Karpas-422 (cell line): ENCODE measurements around the gene RND2. TPM values are rescaled to one million over a fixed set of nuclear protein-coding genes. Genes with fewer than 3 reads are reported as not detected.
"Not testable (repeated sequence)": the region's sequence is repeated elsewhere in the genome, so short reads cannot be mapped to it uniquely, and the experiment has no call there.

Experiments used
- DNase-seq: peaks from one replicate; pipeline ENCODE4 v3.0.0-alpha.2; 2015
- H2AFZ ChIP-seq: fragments of 200-600 bp; sonication (generic); 2 replicates; pipeline ENCODE4 v1.6.1; 2014; ENCODE audit warnings: antibody characterized with exemption, low read length, mixed read lengths
- H3K27ac ChIP-seq: fragments of 200-600 bp; sonication (generic); 2 replicates; pipeline ENCODE4 v1.5.1; 2014; ENCODE audit warnings: mild to moderate bottlenecking, low read length, moderate library complexity
- H3K27me3 ChIP-seq: fragments of 200-600 bp; sonication (generic); 2 replicates; pipeline ENCODE4 v1.6.1; 2014; ENCODE audit warnings: low read length, mixed read lengths
- H3K36me3 ChIP-seq: fragments of 200-600 bp; sonication (generic); 2 replicates; pipeline ENCODE4 v1.6.1; 2014; ENCODE audit warnings: low read length, mixed read lengths; ENCODE audit not compliant: insufficient read depth
- H3K4me1 ChIP-seq: fragments of 200-600 bp; sonication (generic); 2 replicates; pipeline ENCODE4 v1.6.1; 2014; ENCODE audit warnings: mild to moderate bottlenecking, low read length, mixed read lengths
- H3K4me2 ChIP-seq: fragments of 200-600 bp; sonication (generic); 2 replicates; pipeline ENCODE4 v1.6.1; 2014; ENCODE audit warnings: low read length, low read depth, mild to moderate bottlenecking; ENCODE audit not compliant: poor library complexity, severe bottlenecking
- H3K4me3 ChIP-seq: fragments of 200-600 bp; sonication (generic); 2 replicates; pipeline ENCODE4 v1.5.1; 2014; ENCODE audit warnings: mild to moderate bottlenecking, antibody characterized with exemption, low read length, mixed read lengths
- H3K79me2 ChIP-seq: fragments of 200-600 bp; sonication (generic); 2 replicates; pipeline ENCODE4 v1.6.1; 2014; ENCODE audit warnings: mild to moderate bottlenecking, low read length, mixed read lengths
- H3K9ac ChIP-seq: fragments of 200-600 bp; sonication (generic); 2 replicates; pipeline ENCODE4 v1.6.0; 2014; ENCODE audit warnings: low read length
- H3K9me2 ChIP-seq: fragments of 200-600 bp; sonication (generic), shearing (Covaris generic); replicated peaks from 2 replicates; pipeline ENCODE4 v1.6.0; 2014; ENCODE audit warnings: mild to moderate bottlenecking, low read length, moderate library complexity; ENCODE audit not compliant: insufficient read depth
- H3K9me3 ChIP-seq: fragments of 300-700, 200-600 bp; sonication (generic); 2 replicates; pipeline ENCODE4 v1.6.1; 2014; ENCODE audit warnings: low read length, mixed read lengths
- H4K20me1 ChIP-seq: fragments of 200-600 bp; sonication (generic); 2 replicates; pipeline ENCODE4 v1.6.1; 2014; ENCODE audit warnings: mild to moderate bottlenecking, antibody characterized with exemption, low read length, low read depth; ENCODE audit not compliant: insufficient read depth
- total RNA-seq: library from RNA; depleted of rRNA; stranded (reverse); fragments of >200 nt; shearing (Covaris generic); gene quantifications from 2 replicates; pipeline ENCODE4 v1.2.3, GENCODE V29; 2014; ENCODE audit warnings: low replicate concordance; rRNA removed

Gene RND2, protein sequence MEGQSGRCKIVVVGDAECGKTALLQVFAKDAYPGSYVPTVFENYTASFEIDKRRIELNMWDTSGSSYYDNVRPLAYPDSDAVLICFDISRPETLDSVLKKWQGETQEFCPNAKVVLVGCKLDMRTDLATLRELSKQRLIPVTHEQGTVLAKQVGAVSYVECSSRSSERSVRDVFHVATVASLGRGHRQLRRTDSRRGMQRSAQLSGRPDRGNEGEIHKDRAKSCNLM
- total RNA-seq, result 0.30 and 0.36 TPM in 2 replicates

DNA sequence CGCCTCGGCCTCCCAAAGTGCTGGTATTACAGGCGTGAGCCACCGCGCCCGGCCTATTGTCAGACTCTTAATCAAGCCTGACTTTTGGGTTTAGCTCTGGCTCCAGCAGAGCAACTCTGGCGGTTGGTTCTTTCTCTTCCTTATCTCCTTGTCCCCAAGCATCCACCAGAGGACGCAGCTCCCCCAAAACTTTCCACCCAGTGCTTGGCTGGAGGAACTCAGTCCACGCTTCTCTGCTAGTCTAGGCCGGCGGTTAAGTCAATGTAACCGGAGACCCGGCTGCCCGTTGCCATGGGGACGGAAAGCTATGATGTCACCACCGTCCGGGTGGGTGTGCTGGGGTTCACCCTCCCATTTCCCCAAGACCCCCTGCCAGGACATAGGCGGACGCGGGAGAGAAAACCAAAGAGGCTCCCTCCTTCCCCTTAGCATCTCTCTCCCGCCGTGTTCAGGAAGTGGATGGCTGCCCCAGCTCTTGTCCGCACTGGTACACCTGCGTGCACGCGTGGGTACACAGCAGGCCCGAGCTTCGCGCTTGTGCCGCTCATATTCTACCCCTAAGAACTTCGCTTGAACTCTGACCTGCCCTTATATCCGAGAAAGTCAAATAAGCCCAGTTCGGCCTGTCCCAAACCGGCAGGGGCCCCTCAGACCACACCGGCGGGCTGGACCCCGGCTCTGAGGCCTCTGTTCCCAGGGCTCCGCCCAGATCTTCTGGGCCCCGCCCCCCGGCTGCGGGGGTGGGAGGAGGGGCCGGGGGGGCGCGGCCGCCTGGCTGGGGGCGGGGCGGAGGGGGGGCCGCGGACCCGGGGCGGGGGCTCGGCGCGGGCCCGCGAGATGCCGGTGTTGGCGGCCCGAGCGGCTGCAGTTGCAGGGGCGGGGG, at the start of gene RND2:
TSS of gene RND2 (plus strand) at position 825 of the 883 bp plus-strand sequence. CDS start 117 bp downstream, outside the sequence.
- H3K4me3 ChIP-seq, result peak within 1 kb of the TSS; percentile 69
- H2AFZ ChIP-seq, result peak within 1 kb of the TSS; percentile 81
- peak within 1 kb of the TSS; percentile 93 for H3K4me2 ChIP-seq
- H3K27me3 ChIP-seq, result no peaks in the 10 kb centered on the region
- peaks cover 9% of the 10 kb centered on the region; the same call in 1 of the 2 replicates for H3K79me2 ChIP-seq
- no peaks in the 10 kb centered on the region for H3K36me3 ChIP-seq
- H3K9me2 ChIP-seq, result no peaks in the 10 kb centered on the region
- H4K20me1 ChIP-seq, result no peaks in the 10 kb centered on the region
- peak within 1 kb of the TSS; percentile 68 for H3K9ac ChIP-seq
- H3K4me1 ChIP-seq, result peaks cover 16% of the 10 kb centered on the region
- H3K27ac ChIP-seq, result peak within 1 kb of the TSS; percentile 43; the same call in 1 of the 2 replicates
- DNase-seq, result peak; percentile 98
- H3K9me3 ChIP-seq, result no peaks in the 10 kb centered on the region

DNA sequence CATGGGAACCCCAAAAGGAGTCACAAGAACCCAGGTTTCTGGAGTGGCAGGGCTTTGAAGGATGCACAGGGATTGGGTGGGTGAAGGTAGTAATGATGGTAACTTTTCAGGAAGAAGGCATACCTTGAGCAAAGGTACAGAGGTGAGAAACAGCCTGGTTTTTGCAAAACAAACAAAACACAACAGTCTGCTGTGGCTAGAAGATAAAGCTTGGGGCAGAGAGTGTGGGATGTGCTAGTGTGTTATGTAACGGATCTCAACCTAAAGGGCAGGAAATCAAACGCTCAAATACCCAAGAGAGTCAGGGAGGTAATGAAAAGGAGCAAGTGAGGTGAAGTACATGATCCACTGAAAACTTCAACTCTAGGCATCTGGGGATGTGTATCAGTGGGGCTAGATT, 49.8 kb upstream of the RND2 start:
- Histone ChIP-seq H3K9me2 (no peaks in the 10 kb centered on the region), H3K9ac (no peak overlapping the region), H2AFZ (no peak overlapping the region), H3K79me2 (no peaks in the 10 kb centered on the region), H4K20me1 (no peaks in the 10 kb centered on the region), H3K4me2 (no peak overlapping the region), H3K36me3 (no peaks in the 10 kb centered on the region), H3K4me3 (no peak overlapping the region), H3K27me3 (no peaks in the 10 kb centered on the region), H3K27ac (no peak overlapping the region), H3K9me3 (no peaks in the 10 kb centered on the region), H3K4me1 (peaks cover 9% of the 10 kb centered on the region)
- no peak for DNase-seq

DNA sequence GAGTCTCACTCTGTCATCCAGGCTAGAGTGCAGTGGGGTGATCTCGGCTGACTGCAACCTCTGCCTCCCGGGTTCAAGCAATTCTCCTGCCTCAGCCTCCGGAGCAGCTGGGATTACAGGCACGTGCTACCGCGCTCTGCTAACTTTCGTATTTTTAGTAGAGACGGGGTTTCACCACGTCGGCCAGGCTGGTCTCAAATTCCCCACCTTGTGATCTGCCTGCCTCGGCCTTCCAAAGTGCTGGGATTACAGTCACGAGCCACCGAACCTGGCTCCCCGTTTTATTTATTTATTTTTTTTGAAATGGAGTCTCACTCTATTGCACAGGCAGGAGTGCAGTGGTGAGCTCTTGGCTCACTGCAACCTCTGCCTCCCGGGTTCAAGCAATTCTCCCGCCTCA, 49.3 kb upstream of the RND2 start:
- H3K4me3 ChIP-seq, H3K27ac ChIP-seq, H3K27me3 ChIP-seq, H4K20me1 ChIP-seq, H3K9ac ChIP-seq, H3K79me2 ChIP-seq, H3K36me3 ChIP-seq, H3K4me1 ChIP-seq, H2AFZ ChIP-seq, H3K9me2 ChIP-seq, DNase-seq, H3K4me2 ChIP-seq, H3K9me3 ChIP-seq: not testable (repeated sequence)

DNA sequence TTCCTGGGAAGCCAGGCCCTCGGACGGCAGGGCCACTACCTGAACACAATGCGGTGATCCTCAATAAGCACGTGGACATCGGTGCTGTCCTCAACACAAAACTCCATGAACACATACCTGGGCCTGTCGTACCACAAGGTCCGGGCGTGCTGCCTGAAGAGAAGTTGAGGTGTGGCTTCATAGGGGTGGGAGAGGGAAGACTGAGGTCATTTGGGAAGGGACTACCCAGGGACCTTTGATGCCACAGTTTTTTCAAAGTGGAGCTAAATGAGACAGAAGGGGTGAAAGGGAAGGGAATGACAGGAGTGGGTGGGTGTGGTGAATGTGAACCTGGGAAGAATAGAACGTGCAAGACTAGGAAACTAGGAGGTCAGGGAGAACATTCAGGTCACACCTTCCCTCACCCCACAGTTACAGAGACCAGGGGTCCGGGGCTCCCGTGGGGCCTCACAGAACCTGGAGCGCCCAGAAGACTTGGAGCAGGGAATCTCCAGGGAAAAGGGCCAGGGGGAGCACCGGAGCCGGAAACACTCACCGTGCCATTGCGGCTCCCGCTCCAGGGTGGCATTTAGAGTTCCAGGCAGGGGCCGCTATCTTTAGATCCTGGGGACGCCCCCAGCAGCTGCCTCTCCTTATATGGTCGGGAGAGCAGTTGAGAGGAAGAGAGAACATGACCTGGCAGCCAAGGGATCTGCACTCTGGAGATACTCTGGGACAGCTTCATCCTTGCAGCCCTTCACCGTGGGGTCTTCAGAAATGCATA, 45.3 kb upstream of the RND2 start, which contains the start of gene PTGES3L:
TSS of gene PTGES3L (minus strand) at position 570 of the 763 bp plus-strand sequence. CDS start at position 543, 27 bp downstream.
- H3K4me1 ChIP-seq, result peaks cover 29% of the 10 kb centered on the region
- DNase-seq, result no peak
- H3K27me3 ChIP-seq, result no peaks in the 10 kb centered on the region
- H3K4me2 ChIP-seq, result peak within 1 kb of the TSS; percentile 79
- peak within 1 kb of the TSS; percentile 70; the same call in 1 of the 2 replicates for H2AFZ ChIP-seq
- peaks cover 5% of the 10 kb centered on the region; the same call in 1 of the 2 replicates for H4K20me1 ChIP-seq
- peaks cover 6% of the 10 kb centered on the region for H3K36me3 ChIP-seq
- no peaks in the 10 kb centered on the region for H3K9me3 ChIP-seq
- peak within 1 kb of the TSS; percentile 74 for H3K27ac ChIP-seq
- peaks cover 42% of the 10 kb centered on the region for H3K79me2 ChIP-seq
- H3K9me2 ChIP-seq, result no peaks in the 10 kb centered on the region
- H3K9ac ChIP-seq, result peak within 1 kb of the TSS; percentile 95
- H3K4me3 ChIP-seq, result peak within 1 kb of the TSS; percentile 94

DNA sequence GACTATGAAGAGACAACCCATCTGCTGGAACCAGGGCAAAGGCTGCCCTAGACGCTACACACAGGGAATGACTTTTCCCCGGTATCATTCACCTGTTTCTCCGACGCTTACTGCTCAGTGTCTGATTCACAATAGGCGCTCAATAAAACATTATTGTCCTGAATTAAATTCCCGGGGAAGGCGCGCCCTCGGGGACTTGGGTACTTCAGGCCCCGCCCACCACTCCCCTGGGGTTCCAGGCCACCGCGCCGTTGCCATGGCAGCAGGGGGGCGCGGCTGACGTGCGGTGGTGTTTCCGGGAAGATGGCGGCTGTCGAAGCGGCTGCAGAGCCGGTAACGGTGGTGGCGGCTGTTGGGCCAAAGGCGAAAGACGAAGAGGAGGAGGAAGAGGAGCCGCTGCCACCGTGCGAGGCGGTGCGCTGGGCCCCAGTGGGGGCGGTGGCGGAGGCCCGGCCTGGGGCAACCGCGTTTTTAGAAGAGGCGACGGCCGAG, 44.7 kb upstream of the RND2 start, which contains the start of gene RUNDC1:
TSS of gene RUNDC1 (plus strand) at position 292 of the 492 bp plus-strand sequence. CDS start at position 304, 12 bp downstream.
- Histone ChIP-seq H3K79me2 (peaks cover 47% of the 10 kb centered on the region), H3K9me3 (no peaks in the 10 kb centered on the region), H3K4me2 (peak within 1 kb of the TSS; percentile 79), H3K4me1 (peaks cover 36% of the 10 kb centered on the region), H3K36me3 (peaks cover 6% of the 10 kb centered on the region), H3K9me2 (no peaks in the 10 kb centered on the region), H3K4me3 (peak within 1 kb of the TSS; percentile 94), H2AFZ (peak within 1 kb of the TSS; percentile 70; the same call in 1 of the 2 replicates), H3K27ac (peak within 1 kb of the TSS; percentile 74), H3K27me3 (no peaks in the 10 kb centered on the region), H4K20me1 (peaks cover 5% of the 10 kb centered on the region; the same call in 1 of the 2 replicates), H3K9ac (peak within 1 kb of the TSS; percentile 95)
- peak; percentile 96 for DNase-seq

DNA sequence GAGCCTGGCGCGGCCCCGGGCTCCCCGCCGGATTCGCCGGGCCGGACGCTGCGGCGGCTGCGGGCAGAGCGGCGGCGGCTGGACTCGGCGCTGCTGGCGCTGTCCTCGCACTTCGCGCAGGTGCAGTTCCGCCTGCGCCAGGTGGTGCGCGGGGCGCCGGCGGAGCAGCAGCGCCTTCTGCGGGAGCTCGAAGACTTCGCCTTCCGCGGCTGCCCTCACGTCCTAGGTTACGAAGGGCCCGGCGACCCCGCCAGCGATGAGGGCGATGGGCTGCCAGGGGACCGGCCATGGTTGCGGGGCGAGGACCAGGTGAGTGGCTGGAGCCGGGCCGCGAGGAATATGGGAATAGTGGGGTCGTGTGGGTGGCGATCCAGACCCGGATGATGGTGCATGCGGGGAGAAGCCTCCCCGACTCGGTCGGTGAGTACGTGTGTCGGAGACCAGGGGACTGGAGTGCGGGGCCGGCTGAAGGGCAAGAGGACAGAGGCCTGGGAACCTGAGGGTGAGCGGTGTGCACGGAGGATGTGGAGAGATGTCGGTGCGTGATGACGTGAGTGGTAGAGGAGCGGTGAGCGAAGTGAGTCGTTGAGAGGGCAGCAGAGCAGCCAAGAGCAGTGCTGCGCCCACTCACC, 44.1 kb upstream of the RND2 start:
- Histone ChIP-seq H3K36me3 (peaks cover 10% of the 10 kb centered on the region), H2AFZ (peak overlapping the region; percentile 70; the same call in 1 of the 2 replicates), H4K20me1 (peaks cover 5% of the 10 kb centered on the region; the same call in 1 of the 2 replicates), H3K4me2 (peak overlapping the region; percentile 79), H3K9me3 (no peaks in the 10 kb centered on the region), H3K4me3 (peak overlapping the region; percentile 94), H3K27ac (peak overlapping the region; percentile 74), H3K27me3 (no peaks in the 10 kb centered on the region), H3K79me2 (peaks cover 52% of the 10 kb centered on the region), H3K9ac (peak overlapping the region; percentile 95), H3K4me1 (peaks cover 41% of the 10 kb centered on the region), H3K9me2 (no peaks in the 10 kb centered on the region)
- peak; percentile 90 for DNase-seq

DNA sequence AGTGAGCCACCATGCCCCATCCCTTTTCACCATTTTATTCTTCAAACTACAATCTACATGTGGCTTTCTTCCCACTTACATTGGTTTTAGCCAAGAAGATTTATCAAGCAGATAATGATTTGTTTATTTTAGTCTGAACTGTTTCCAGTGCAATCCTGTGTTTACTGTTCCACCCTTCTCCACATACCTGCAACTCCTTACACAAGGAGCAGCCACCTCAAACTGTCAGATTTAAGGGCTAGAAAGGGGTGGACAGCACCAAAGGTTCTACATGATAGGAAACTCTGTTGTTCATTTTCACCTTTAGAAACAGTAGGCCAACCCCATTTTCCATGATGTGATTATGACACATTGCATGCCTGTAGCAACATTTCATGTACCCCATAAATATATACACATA, 42.8 kb upstream of the RND2 start:
- Histone ChIP-seq H3K4me1 (peaks cover 41% of the 10 kb centered on the region), H3K4me2 (peak overlapping the region; percentile 79), H3K79me2 (peaks cover 64% of the 10 kb centered on the region), H3K9me3 (no peaks in the 10 kb centered on the region), H3K9me2 (no peaks in the 10 kb centered on the region), H4K20me1 (peaks cover 5% of the 10 kb centered on the region; the same call in 1 of the 2 replicates), H3K4me3 (peak overlapping the region; percentile 94; the same call in 1 of the 2 replicates), H3K9ac (0 out of 2 replicates have a peak overlapping the region, but pooled peaks have one; percentile 95), H2AFZ (no peak overlapping the region), H3K27ac (no peak overlapping the region), H3K27me3 (no peaks in the 10 kb centered on the region), H3K36me3 (peaks cover 21% of the 10 kb centered on the region)
- DNase-seq, result no peak
